ENCODE results near the gene NEURL1. TPM values are rescaled to one million over a fixed set of nuclear protein-coding genes. Genes with fewer than 3 reads are reported as not detected.

The NEURL1 gene
- total and polyA plus RNA-seq, 12 donors: 0.18 to 12.5 (median 2.3) TPM; not detected in 3

- no peak for DNase-seq
- no peaks in the 10 kb centered on the region for H3K36me3 ChIP-seq (replicated peaks in 1 of 2)
- TF ChIP-seq POLR2A (IDR thresholded peaks at IDR 0.05) (no peak), CTCF (IDR thresholded peaks at IDR 0.05) (no peak)
- no peak overlapping the region for H3K27ac ChIP-seq
- 94 to 100% (median 97%) methylated on average over 3 of the region's 3 CpGs for WGBS, 4 donors
- no peaks in the 10 kb centered on the region for H3K27me3 ChIP-seq
- no peaks in the 10 kb centered on the region for H3K9me3 ChIP-seq (replicated peaks in 1 of 3)
- intact Hi-C loops (cut with DNase I): no loop called here
- H3K4me1 ChIP-seq (replicated peaks in 1 of 2): peaks cover 0 to 9% of the 10 kb centered on the region in 2 donors
- H3K4me3 ChIP-seq: no peak overlapping the region
These were observed 48.1 kb downstream of the NEURL1 start for GRCh38 chr10:103541616-103542015.

GRCh38 chr10:103542764-103543616 lies 49.5 kb downstream of the NEURL1 start:
- H3K9me3 ChIP-seq (replicated peaks in 1 of 3): no peaks in the 10 kb centered on the region
- peaks cover 0 to 9% of the 10 kb centered on the region in 2 donors for H3K4me1 ChIP-seq (replicated peaks in 1 of 2)
- peak overlapping the region in 1 of 4 donors; percentile 46 for H3K4me3 ChIP-seq
- peak overlapping the region in 1 of 5 donors; percentile 30 for H3K27ac ChIP-seq
- peak in 5 of 7 donors; percentile 44 to 87 (median 51) for DNase-seq
- H3K27me3 ChIP-seq: no peaks in the 10 kb centered on the region
- peak; percentile 6 to 46 (median 32) for TF ChIP-seq CTCF (IDR thresholded peaks at IDR 0.05)
- TF ChIP-seq POLR2A (IDR thresholded peaks at IDR 0.05): no peak
- intact Hi-C loops (cut with DNase I): no loop called here
- 9 to 12% (median 11%) methylated on average over 14 to 17 of the region's 17 CpGs for WGBS, 4 donors
- no peaks in the 10 kb centered on the region for H3K36me3 ChIP-seq (replicated peaks in 1 of 2)

DNA sequence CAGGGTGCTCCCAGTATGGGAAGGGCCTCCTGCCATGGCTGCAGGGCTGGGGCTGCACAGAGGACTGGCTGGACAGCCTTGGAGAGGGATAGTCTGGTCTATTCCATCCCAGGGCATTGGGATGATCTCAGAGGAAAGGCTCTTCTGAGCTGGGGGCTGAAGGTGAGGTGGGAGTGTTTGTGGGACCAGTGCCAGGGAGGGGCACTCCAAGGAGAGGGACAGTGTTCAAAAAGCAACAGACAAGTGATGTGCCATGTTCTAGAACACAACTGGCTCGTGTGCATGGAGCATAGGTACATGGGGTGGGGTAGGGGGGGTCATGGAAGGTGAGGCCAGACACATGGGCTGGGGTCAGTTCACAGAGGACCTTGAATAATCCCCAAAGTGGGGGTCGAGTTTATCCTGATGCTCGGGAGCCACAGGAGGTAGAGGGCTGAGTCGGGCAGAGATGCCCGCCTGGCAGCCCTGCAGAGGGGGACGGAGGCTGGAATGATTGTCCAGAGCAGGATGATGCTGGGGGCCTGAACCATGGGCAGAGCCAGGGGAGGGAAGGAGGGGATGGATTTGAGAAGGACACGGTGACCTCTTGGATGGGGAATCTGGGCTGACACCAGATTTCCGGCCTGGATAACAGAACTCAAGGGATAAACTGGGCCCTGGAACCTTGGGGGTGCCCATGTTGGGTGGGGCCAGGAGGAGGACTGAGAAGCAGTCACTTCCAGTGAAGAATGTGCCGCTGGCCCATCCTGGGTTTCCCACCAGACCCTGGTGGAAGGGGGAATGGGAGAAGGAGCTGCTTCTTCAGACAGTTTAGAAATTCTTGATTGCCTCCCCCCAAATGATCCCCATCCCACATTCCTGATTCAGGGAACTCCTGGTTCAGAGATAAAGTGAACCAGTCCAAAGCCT lies 50.4 kb downstream of the NEURL1 start:
- Histone ChIP-seq H3K27ac (peak overlapping the region in 1 of 5 donors; percentile 30), H3K4me3 (no peak overlapping the region), H3K4me1 (replicated peaks in 1 of 2) (peaks cover 0 to 9% of the 10 kb centered on the region in 2 donors), H3K9me3 (replicated peaks in 1 of 3) (no peaks in the 10 kb centered on the region), H3K36me3 (replicated peaks in 1 of 2) (no peaks in the 10 kb centered on the region), H3K27me3 (no peaks in the 10 kb centered on the region)
- DNase-seq: peak in 1 of 7 donors; percentile 46
- TF ChIP-seq CTCF (IDR thresholded peaks at IDR 0.05) (no peak), POLR2A (IDR thresholded peaks at IDR 0.05) (no peak)
- 85 to 92% (median 90%) methylated on average over 9 of the region's 9 CpGs for WGBS, 4 donors
- intact Hi-C loops (cut with DNase I): no loop called here
